Measurements from ENCODE around the gene DLG1.
"Not testable (repeated sequence)": the region's sequence is repeated elsewhere in the genome, so short reads cannot be mapped to it uniquely, and the experiment has no call there.

The DLG1 gene

DNA sequence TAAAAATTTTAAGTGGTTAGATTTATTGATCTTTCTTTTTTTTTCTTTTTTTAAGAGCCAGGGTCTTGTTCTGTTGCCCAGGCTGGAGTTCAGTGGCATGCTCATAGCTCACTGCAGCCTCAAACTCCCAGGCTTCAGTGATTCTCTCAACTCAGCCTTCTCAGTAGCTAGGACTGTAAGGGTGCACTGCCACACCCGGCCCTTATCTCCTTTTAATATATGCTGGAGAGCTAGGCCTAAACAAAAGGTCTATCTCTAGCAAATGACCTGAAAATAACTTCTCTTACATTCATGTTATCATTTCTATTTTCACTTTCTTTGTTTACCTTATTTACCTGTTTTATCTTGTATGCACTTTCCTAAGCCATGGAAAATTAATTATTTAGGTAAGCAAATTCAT lies 233.6 kb downstream of the DLG1 start:
- no peak for DNase-seq

DNA sequence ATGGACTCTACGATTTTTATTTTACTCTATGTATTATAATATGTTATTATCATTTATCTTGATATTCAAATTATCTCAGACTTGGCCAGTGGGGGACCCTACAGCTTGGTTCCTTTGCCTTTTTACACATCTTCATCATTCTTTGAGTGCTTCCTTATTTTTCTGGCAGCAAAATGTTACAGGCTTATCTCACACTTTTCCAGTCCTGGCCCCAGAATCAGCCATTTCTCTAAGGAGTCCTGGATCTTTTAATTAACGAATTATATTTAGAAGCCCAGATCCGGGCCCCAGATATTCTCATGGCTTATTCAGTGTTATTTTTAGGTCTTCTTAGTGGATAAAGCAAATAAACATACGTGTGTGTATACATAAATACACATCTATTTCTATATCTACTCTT lies 236.0 kb downstream of the DLG1 start:
- DNase-seq: no peak

DNA sequence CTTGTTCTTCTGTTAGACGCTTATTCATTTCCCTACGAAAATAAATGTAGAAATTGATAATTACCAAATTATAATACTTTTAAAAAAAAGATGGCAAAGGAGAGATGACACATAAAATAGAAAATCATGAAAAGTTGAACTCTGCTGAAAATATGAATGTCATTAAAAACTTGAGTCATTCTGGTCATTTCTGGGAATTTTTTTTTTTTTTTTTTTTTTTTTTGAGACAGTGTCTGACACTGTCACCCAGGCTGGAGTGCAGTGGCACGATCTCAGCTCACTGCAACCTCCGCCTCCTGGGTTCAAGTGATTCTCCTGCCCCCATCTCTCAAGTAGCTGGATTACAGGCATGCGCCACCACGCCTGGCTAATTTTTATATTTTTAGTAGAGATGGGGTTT lies 246.8 kb downstream of the DLG1 start:
- DNase-seq: not testable (repeated sequence)

DNA sequence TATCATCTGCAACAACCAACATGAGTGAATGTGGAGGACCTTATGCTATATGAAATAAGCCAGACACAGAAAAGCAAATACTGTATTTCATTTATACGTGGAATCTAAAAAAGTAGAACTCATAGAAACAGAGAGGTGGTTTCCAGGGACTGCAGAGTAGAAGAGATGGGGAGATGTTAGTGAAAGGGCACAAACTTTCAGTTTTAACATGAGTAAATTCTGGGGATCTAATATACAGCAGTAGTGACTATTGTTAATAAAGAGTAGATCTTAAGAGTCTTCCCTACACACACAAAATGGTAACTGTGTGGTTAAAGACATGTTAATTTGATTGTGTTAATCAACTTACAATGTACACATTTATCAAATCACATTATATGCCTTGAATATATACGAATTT lies 247.9 kb downstream of the DLG1 start:
- DNase-seq: no peak

DNA sequence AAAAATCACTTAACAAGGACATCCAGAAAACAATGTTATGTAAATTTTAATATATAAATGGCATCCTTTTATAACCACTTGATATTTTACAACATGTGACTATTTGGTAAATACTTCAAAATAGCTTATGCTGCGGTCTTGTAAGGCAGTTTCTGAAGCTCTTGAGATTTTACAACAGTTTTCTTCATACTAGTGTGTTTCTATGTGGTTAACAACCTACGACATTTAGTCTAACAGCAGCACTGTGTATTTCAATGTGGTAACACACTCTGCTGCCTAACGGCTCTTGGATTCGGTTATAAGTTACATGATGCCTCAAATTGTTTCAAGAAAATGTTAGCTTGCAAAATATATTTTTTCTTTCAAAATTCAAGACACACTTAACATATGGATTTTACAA lies 255.9 kb downstream of the DLG1 start:
- no peak for DNase-seq

DNA sequence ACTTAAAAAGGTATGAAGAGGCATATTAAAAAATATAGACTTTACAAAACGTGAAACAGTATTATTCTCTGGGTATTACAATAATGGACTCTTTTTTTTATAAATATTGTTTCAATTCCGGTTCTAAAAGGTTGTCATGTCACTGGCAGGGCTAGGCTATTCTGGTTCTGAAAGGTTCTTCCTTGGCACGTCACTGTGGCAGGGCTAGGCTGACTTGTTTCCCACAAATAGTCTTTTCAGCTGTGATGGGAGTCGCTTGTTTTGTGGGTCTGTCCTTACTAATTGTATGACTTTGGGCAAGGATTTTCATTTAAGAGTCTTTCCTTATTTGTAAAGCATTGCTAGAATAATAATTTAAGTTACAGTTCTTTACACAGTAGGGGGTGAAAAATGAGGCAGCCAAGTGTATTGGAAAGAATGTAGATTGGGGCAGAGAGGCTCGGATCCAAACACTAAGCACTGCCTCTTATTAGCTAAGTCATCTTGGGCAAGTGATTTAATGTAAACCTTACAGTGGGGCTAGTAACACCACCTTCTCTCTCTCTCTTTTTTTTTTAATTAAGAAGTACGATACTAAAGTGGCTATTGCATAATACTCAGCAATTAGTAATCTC lies 256.4 kb downstream of the DLG1 start:
- DNase-seq: no peak

DNA sequence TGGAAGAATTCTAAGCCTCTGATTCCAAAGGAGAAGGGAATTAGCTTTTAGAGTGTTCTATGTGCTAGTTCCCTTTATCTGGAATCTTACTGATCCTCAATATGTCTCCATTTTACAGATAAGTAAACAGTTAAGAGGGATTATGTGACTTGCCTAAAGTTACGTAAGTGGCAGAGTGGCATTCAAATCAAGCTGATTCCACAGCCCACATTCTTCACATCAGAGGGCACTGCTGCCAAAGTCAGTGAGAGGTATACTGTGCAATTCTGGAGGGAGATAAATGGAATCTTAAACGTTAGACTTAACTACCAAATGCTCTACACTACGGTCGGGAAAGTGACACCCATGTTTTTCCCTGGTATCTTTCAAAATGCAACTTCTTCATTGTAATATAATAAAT lies 257.8 kb downstream of the DLG1 start:
- no peak for DNase-seq

DNA sequence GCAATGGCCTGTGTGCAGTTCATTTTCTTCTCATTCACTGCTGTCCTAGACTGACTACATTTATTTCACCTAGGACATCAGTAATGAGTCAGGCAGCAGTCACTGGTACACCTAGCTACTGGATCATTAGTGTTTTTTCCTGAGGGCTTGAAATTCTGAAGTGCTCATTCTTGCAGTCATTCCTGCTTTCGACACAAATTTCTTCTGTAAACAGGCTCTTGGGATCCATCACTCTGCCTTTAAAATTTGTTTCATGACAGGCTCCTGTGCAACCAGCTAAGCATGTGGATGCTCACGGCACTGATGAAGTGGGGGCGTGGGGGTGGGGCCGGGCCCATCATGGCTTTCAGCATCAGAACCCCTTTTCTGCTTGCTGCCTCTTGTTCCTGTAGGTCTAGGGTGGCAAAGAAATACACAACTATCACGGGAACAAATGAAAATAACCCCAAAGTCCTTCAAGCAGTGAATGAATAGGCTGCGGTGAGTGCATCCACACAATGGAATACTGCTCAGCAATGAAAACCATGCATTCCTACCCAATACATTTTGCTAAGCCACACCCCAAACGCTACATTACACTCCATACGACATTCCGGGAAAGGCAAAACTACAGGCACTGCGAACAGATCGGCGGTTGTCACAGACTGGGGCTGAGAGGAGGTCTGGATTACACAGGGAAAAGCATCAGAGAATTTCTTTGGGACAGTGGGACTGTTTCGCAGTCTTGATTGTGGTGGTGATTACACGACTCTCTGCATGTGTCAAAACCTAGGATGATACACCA lies 259.5 kb downstream of the DLG1 start:
- DNase-seq: no peak

DNA sequence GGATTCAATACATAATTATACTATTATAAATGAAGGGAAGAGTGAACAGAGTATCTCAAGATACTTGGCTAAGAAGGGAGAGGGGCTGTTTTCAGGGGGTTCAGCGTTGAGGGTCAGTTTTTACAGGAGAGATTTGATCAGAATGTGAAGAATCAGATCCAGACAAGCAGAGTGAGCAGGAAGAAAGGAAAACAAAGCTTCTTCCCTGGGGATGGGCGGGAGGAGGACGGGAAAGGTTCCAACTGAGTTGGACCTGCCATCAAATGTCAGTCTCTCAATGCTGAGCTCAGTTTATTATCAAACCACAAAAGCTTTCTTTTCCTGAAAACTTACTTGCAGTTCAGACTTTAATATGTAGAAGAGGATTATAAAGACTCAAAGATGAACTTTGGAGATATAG lies 262.8 kb downstream of the DLG1 start:
- DNase-seq: no peak

DNA sequence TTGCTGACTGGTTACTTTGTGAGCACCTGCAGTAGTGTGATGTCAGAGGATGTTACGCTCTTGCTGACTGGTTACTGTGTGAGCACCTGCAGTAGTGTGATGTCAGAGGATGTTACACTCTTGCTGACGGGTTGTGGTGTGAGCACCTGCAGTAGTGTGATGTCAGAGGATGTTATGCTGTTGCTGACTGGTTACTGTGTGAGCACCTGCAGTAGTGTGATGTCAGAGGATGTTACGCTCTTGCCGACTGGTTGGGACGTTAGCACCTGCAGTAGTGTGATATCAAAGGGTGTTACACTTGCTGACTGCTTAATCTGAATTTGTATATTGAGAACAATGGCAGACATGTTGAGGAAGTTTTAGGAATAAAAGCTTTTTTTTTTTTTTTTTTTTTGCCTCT lies 263.6 kb downstream of the DLG1 start:
- not testable (repeated sequence) for DNase-seq

DNA sequence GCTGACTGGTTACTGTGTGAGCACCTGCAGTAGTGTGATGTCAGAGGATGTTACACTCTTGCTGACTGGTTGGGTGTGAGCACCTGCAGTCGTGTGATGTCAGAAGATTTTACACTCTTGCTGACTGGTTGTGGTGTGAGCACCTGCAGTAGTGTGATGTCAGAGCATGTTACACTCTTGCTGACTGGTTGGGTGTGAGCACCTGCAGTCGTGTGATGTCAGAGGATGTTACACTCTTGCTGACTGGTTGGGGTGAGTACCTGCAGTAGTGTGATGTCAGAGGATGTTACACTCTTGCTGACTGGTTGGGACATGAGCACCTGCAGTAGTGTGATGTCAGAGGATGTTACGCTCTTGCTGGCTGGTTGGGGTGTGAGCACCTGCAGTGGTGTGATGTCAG lies 264.6 kb downstream of the DLG1 start:
- not testable (repeated sequence) for DNase-seq

DNA sequence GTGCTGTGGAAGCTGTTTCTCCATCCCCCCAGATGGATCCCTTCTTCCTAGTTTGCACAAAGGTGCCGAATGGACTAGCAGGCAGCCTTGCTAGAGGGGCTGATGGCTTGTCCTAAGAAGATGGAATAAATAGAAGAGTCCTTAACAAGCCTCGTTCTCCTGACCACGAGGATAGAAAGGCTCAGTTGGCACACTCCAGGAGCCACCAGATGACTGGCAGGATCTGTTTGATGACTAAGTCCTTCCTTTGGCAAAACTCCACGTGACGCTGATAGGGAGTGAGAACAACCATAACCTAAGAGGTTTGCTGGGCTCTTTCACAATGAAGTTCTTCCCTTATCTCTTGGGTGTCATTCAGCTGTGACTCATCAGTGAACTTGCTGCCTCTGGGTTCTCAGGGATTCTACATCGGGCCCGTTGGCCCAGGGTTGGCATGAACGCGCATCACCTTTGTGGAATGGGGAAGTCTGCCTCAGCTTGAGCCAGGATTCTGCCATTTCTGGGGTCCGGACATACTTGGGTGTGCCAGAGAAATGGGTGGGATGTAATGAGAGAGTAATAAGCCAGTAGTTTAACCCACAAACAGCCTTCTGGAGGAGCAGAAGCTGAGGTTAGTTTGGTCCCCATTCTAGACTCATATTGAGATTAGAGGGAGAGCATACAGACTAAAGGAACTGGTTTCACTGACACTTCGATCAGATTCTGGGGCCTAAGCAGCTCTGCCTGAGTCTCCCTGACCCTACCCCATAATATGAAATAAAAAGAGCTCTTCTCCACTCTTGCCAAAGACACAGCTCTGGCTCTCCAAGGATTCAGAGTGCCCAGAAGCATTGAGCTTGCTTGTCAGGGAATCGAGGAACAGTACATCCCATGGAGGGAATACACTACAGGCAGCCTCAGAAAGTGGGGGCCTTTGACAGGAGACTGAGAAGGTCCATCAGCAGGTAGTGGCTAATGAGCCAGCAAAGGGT lies 266.8 kb downstream of the DLG1 start:
- DNase-seq: no peak

DNA sequence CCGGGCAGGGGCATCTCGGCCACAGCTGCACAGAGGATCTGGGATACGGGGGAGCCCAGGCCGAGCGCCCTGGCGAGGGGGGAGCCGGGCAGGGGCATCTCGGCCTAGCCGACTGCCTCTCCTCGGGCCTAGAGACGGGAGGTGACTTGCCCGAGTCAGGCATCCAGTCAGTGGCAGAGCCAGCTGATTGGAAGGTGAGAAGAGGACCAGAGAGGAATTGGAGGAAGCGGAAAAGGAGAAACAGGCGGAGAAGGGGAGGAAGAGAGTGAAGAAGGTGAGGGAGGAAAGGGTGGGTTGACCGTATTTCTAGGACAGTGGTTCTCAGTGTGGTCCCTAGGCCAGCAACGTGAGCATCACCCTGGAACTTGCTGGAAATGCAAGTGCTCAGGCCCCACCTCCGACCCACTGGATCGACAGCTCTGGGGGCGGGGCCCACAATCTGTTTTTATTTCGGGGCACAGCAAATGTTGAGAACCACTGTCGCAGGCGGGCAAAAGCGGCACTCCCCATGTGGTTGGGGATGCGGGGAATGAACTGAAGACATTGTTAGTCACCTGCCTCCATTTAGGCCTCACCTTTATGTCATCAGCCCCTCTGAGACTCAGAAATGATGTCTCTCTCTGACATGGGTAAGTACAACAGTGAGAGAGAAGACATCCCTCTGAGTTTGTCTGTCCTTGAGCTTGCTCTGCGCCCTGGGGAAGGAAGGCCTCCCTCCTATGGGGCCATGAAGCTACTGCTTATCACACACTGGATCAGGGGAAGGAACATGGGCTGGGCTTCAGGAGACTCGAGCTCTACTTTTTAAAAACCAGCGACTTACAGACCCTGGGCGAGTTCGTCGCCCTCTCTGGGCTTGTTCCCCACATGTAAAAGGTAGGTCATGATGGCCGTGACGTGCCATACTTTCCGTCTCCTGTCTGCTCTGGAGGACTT lies 267.8 kb downstream of the DLG1 start:
- DNase-seq: no peak

DNA sequence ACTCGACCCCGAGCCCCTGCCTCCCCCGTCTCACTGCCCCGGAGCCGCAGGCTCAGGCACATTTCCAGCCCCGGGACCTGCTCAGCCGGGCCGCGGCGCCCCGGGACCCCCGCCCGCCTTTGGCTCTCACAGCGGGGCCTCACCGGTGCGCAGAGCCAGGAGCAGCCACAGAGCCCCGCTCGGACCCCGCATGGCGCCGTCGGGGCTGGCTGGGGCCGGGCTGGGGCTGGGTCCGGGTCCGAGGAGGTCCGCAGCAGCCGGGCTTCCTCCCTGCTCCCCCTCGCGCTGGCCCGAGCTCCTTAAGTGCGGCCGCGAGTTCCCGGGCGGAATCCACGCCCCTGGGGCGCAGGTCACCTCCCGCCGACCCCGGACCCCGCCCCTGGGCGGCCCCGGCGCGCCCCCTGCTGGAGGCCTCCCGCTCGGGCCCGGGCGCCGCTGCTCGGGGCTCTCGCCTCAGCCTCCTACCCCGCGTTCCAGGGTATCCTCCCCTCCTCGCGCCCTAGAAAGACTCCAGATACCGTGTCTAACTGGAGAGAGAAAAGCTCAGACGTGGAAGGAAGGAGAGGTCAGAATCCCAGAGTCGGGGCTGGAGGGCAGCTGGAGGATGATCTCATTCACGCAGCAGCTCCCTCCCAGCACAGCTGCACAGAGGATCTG lies 268.8 kb downstream of the DLG1 start, which contains the start of gene MELTF:
Gene MELTF (minus strand): TSS at position 307 of the 657 bp plus-strand sequence. CDS start 115 bp downstream, at position 192.
- peak; percentile 65 to 68 for DNase-seq

DNA sequence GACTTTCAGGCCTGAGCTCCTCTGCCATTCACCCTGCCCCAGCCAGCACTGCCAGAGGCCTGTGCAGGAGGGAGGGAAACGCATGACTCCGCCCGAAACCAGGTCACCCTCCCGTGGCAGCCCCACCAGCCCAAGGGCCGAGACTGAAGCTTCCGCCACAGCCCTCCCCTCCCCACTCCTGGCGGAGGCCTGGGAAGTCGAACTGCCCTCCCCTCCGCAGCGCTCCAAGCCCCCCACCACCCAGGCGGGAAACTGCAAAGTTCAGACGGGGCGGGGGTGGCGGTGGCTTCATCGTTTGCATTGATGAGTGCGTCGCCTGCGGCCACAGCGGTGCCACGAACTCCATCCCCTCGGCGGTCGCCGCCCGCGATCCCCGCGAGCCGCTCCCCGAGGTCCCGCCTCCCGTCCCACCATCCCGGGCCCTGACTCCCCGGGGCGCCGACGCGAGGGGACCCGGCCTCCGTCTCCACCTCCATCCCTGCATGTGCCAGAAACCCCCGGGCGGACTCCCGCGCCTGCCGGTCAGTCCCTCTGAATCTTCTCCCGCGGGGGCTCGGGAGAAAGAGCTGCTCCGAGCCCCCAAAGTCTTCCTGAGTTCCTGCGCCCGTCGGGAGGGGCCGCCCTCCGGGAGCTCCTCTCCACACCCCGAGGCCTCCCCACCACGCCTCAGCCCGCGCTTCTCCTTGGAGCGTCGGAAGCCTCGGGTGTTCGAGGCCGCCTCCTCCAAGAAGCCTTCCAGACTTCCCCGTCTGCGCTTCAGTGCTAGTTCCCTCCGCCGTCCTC lies 269.5 kb downstream of the DLG1 start:
- peak in 1 of 2 experiments; percentile 61 for DNase-seq

DNA sequence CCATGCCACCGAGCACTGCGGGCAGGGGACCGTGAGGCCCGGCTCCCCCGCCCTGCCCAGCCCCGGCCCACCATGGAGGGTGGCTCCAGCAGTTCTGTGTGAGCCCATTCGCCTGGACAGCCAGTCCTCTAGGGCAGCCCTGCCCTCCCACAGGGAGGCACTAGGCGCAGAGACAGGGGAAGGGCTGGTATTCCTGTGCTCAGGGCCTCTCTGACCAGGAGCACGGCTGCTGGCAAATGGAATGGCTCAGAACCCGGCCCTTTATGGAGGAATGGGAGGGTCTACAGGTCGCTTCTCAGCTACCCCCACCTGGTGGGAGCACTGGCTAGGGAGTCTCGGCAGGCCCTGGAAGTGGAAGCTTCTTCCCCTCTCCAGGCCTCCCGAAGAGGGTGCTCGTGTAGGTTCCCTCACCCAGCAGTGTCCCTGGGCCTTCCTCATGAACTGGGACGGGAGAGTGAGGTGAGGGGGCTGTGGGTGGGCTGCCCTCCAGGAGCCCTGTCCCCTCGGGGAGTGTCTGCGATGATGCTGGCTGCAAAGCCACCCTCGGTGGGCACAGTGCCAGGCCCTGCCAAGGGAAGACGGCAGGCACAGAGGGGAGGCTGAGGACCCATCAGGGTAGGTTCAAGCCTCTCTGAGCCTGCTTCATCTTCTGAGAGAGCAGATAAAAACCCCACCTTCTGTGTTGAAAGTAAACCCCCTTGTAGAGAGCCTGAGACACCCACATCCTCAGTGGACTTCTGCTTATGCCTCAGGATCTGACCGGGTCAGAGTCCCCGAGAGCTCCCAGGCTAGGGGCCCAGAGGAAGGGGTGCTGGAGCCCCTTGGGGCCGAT lies 270.3 kb downstream of the DLG1 start:
- DNase-seq: peak; percentile 17 to 61

DNA sequence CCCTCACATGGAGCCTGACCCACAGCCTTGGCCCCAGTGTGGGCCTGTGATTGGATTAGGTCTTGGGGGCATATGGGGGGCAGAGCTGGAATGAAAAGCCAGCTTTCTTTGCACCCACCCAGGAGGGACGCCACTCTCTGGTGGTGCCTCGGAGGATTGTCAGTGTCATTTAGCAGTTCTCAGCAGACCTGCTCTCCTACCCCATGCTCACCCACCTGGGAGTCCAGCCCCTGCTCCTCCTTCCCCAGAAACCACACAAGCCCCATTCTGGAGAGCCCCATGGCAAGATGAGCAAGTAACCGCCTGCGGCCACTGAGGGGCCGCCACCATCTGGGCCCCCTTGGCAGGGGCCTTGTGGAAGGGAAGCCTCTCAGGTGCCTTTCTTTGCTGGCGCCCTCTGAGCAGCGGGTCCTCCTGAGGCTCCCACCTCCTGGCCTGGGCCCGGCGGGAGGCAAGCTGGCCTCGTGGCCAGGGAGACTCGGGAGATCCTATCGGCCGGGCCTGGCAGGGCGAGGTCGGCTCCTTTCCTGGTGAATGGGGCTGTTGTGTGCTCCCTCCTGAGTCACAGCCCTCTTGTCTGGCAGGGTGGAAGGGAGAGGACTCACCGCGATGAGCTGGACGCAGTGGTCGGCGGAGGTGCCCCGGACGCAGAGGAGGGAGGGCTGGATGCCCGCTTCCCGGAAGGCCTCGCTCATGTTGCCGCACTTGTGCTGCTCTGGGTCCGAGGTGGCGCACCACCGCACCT lies 271.1 kb downstream of the DLG1 start:
- DNase-seq: no peak

DNA sequence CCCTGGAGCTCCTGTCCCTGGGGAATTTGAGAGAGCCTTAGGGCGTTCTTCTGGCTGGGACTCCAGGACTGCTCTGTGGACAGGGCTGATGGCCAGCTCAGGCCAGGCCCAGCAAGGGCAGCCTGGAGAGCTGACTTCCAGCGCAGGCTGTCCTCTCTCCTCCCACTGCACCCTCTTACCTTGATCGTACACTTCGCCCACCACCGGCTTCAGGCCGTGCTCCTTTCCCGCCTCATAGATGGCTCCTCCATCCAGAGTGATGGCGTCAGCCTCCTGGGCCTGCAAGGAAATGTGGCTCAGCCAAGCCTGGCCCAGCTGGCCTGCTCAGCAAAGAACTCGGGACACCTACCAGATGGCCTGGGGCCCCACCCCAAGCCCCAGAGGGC lies 271.9 kb downstream of the DLG1 start:
- DNase-seq: no peak
